Activated CD8-positive, alpha-beta memory T cell treated with anti-CD3 and anti-CD28 coated beads for 1 hour (primary cell): ENCODE data around the gene SOX13.
A peak's percentile ranks its signal among the peaks of the same experiment; 100 is the strongest.

Experiments
- DNase-seq, 2 donors: peaks; one replicate each; pipeline ENCODE4 v3.0.0-alpha.2; 2020; ENCODE audit warnings: low read depth in 1 of 2; ENCODE audit errors: extremely low read depth in 1 of 2

Gene SOX13

GRCh38 chr1:204128964-204129896 is 56.3 kb downstream of the SOX13 start:
- peak; percentile 19 to 46 for DNase-seq

- no peak for DNase-seq
Observed at GRCh38 chr1:204130178-204130577, 57.3 kb downstream of the SOX13 start.

- DNase-seq, result no peak
Observed at GRCh38 chr1:204130981-204131892, 58.3 kb downstream of the SOX13 start.

GRCh38 chr1:204131978-204132377 is 59.1 kb downstream of the SOX13 start:
- DNase-seq, result no peak

- no peak for DNase-seq
Observed at GRCh38 chr1:204132718-204133117, 59.8 kb downstream of the SOX13 start.

GRCh38 chr1:204134103-204134502 is 61.2 kb downstream of the SOX13 start:
- DNase-seq, result no peak

- DNase-seq, result no peak
Observed at GRCh38 chr1:204136814-204137213, 63.9 kb downstream of the SOX13 start.

- DNase-seq, result no peak
Observed at GRCh38 chr1:204139088-204139487, 66.2 kb downstream of the SOX13 start.

- DNase-seq, result no peak
Observed at GRCh38 chr1:204139952-204140351, 67.0 kb downstream of the SOX13 start.

GRCh38 chr1:204141131-204141530 is 68.2 kb downstream of the SOX13 start:
- no peak for DNase-seq

GRCh38 chr1:204142032-204142974 is 69.4 kb downstream of the SOX13 start:
- no peak for DNase-seq

- no peak for DNase-seq
Observed at GRCh38 chr1:204143276-204144041, 70.5 kb downstream of the SOX13 start.

GRCh38 chr1:204145033-204145504 is 72.2 kb downstream of the SOX13 start:
- no peak for DNase-seq

GRCh38 chr1:204146309-204146708 is 73.4 kb downstream of the SOX13 start:
- DNase-seq, result no peak

GRCh38 chr1:204146965-204147364 is 74.0 kb downstream of the SOX13 start:
- no peak for DNase-seq

- no peak for DNase-seq
Observed at GRCh38 chr1:204147406-204148383, 74.8 kb downstream of the SOX13 start.

GRCh38 chr1:204149107-204149506 is 76.2 kb downstream of the SOX13 start:
- no peak for DNase-seq
